ENCODE measurements around the gene EFNA4.

- TF ChIP-seq YY1 (IDR thresholded peaks at IDR 0.05; ENCODE audit: low read depth, low read length) (no peak), POLR2A (IDR thresholded peaks at IDR 0.05; ENCODE audit: control extremely low read depth in 1 of 2, low read depth in 2 of 2, low read length in 2 of 2) (no peak), CHD2 (IDR thresholded peaks at IDR 0.05; ENCODE audit: low read length) (no peak), CTCF (IDR thresholded peaks at IDR 0.05; ENCODE audit: control extremely low read depth in 1 of 3, insufficient read depth in 1 of 3, low read depth in 1 of 3, low read length in 3 of 3) (no peak), TEAD4 (IDR thresholded peaks at IDR 0.05; ENCODE audit: low read depth, low read length) (no peak), HDAC2 (IDR thresholded peaks at IDR 0.05; ENCODE audit: borderline replicate concordance in 1 of 2, low read depth in 2 of 2, low read length in 2 of 2) (no peak), RAD21 (IDR thresholded peaks at IDR 0.05 in 1 of 2, conservative IDR thresholded peaks at IDR 0.05 in 1 of 2; ENCODE audit: low read depth in 2 of 2, low read length in 2 of 2) (no peak), HDAC6 (IDR thresholded peaks at IDR 0.05; ENCODE audit: low read depth, low read length) (no peak), EZH2 (IDR thresholded peaks at IDR 0.05; ENCODE audit: low read depth, low read length, severe bottlenecking) (no peak), ATF3 (IDR thresholded peaks at IDR 0.05; ENCODE audit: insufficient read depth, low read depth, low read length) (no peak), CREB1 (IDR thresholded peaks at IDR 0.05) (no peak), MAFK (IDR thresholded peaks at IDR 0.05; ENCODE audit: low read depth, low read length) (no peak), FOSL1 (IDR thresholded peaks at IDR 0.05; ENCODE audit: insufficient read depth, low read depth, low read length) (no peak), NRF1 (IDR thresholded peaks at IDR 0.05; ENCODE audit: low read depth, low read length) (no peak)
Measured at GRCh38 chr1:155024315-155024714, 39.2 kb upstream of the EFNA4 start.

Measured in H1 (cell line).